GM21381 (cell line): Measurements from ENCODE around the gene ALDH4A1.
"Not testable (repeated sequence)": the region's sequence is repeated elsewhere in the genome, so short reads cannot be mapped to it uniquely, and the experiment has no call there.

Experiments used
- ATAC-seq: cut with Tn5 transposase; IDR thresholded peaks from one replicate; pipeline ENCODE4 v1.9.1; 2021; ENCODE audit warnings: mild to moderate bottlenecking, moderate library complexity; ENCODE audit not compliant: unreplicated experiment

ALDH4A1 gene

GRCh38 chr1:18879791-18880309, 22.5 kb downstream of the ALDH4A1 start:
- ATAC-seq, result no peak

- no peak for ATAC-seq
Observed at GRCh38 chr1:18879215-18879790, 23.1 kb downstream of the ALDH4A1 start.

GRCh38 chr1:18878538-18879214, 23.7 kb downstream of the ALDH4A1 start:
- no peak for ATAC-seq

- ATAC-seq, result no peak
Observed at GRCh38 chr1:18877282-18877681, 25.1 kb downstream of the ALDH4A1 start.

- ATAC-seq, result no peak
Observed at GRCh38 chr1:18876210-18876609, 26.1 kb downstream of the ALDH4A1 start.

- ATAC-seq, result no peak
Observed at GRCh38 chr1:18875796-18876128, 26.6 kb downstream of the ALDH4A1 start.

GRCh38 chr1:18875107-18875795, 27.1 kb downstream of the ALDH4A1 start:
- no peak for ATAC-seq

GRCh38 chr1:18874600-18874999, 27.8 kb downstream of the ALDH4A1 start:
- ATAC-seq, result no peak

- ATAC-seq, result no peak
Observed at GRCh38 chr1:18874036-18874435, 28.3 kb downstream of the ALDH4A1 start.

GRCh38 chr1:18872071-18872611, 30.2 kb downstream of the ALDH4A1 start:
- ATAC-seq, result no peak

GRCh38 chr1:18871401-18872070, 30.8 kb downstream of the ALDH4A1 start:
- ATAC-seq, result no peak

GRCh38 chr1:18870957-18871356, 31.4 kb downstream of the ALDH4A1 start:
- ATAC-seq, result no peak

- ATAC-seq, result not testable (repeated sequence)
Observed at GRCh38 chr1:18870595-18870865, 31.8 kb downstream of the ALDH4A1 start.

GRCh38 chr1:18869847-18870594, 32.3 kb downstream of the ALDH4A1 start:
- ATAC-seq, result no peak

GRCh38 chr1:18868801-18869424, 33.4 kb downstream of the ALDH4A1 start:
- ATAC-seq, result no peak

GRCh38 chr1:18868354-18868753, 34.0 kb downstream of the ALDH4A1 start:
- ATAC-seq, result no peak

GRCh38 chr1:18866846-18867245, 35.5 kb downstream of the ALDH4A1 start:
- ATAC-seq, result no peak

GRCh38 chr1:18866314-18866713, 36.0 kb downstream of the ALDH4A1 start:
- ATAC-seq, result no peak

GRCh38 chr1:18865176-18865575, 37.2 kb downstream of the ALDH4A1 start:
- no peak for ATAC-seq

GRCh38 chr1:18861590-18861989, 40.8 kb downstream of the ALDH4A1 start:
- no peak for ATAC-seq
